ENCODE results near the gene FAM53B. TPM values are rescaled to one million over a fixed set of nuclear protein-coding genes. Genes with fewer than 3 reads are reported as not detected.

FAM53B gene
- polyA plus RNA-seq, 1 donor from 2014 or later, result 48.9 TPM

GRCh38 chr10:124737708-124738107 lies 6.5 kb downstream of the FAM53B start:
- H3K27me3 Mint-ChIP-seq, result no peaks in the 10 kb centered on the region
- peak overlapping the region in 3 of 4 donors; percentile 33 to 99 (median 34) for H3K4me3 Mint-ChIP-seq
- H3K9me3 Mint-ChIP-seq, result no peaks in the 10 kb centered on the region
- H3K27ac Mint-ChIP-seq, result peak overlapping the region; percentile 73 to 97 (median 82)
- H3K36me3 Mint-ChIP-seq, result peaks cover 8% of the 10 kb centered on the region
- peaks cover 70 to 89% (median 84%) of the 10 kb centered on the region in 3 donors for H3K4me1 Mint-ChIP-seq

- Mint-ChIP-seq H3K36me3 (peaks cover 5% of the 10 kb centered on the region), H3K4me3 (peak overlapping the region; percentile 27 to 99 (median 34)), H3K9me3 (no peaks in the 10 kb centered on the region), H3K4me1 (peaks cover 72 to 88% (median 82%) of the 10 kb centered on the region in 3 donors), H3K27ac (peak overlapping the region; percentile 73 to 97 (median 82)), H3K27me3 (no peaks in the 10 kb centered on the region)
Observed at GRCh38 chr10:124737221-124737620, 7.0 kb downstream of the FAM53B start.

DNA sequence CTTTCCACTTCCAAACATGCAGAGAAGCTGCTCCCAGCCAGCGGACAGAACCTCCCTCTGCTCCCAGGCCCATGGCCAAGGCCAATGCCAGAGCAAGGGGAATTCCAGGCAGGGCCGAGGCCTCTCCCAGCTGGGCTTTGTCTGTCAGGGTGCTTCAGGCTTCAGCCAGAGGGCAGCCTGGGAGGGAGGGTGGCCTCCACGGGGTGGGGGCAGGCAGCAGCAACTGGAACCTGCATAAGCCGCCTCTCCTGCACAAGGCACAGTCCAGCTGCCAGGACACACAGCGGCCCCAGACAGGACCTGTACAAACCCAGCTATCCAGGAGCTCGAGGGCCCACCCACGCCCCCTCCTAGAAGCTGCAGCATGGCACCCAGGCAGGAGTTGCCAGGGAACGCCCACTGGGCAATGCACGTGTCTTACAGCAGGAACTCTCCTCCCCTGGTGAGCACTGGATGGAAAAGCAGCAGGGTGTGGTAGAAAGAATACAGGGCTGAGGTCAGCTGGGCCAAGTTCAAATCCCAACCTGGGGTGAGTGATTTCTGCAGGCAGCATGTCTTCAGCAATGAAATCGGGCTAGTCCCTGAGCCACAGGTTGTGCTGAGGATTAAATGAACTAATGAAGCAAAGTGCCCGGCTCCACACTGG lies 7.6 kb downstream of the FAM53B start:
- H3K9me3 Mint-ChIP-seq, result no peaks in the 10 kb centered on the region
- H3K27ac Mint-ChIP-seq, result peak overlapping the region; percentile 73 to 97 (median 82)
- peak overlapping the region; percentile 27 to 86 (median 42) for H3K4me3 Mint-ChIP-seq
- H3K27me3 Mint-ChIP-seq, result no peaks in the 10 kb centered on the region
- peaks cover 5% of the 10 kb centered on the region for H3K36me3 Mint-ChIP-seq
- peaks cover 72 to 90% (median 80%) of the 10 kb centered on the region in 3 donors for H3K4me1 Mint-ChIP-seq

DNA sequence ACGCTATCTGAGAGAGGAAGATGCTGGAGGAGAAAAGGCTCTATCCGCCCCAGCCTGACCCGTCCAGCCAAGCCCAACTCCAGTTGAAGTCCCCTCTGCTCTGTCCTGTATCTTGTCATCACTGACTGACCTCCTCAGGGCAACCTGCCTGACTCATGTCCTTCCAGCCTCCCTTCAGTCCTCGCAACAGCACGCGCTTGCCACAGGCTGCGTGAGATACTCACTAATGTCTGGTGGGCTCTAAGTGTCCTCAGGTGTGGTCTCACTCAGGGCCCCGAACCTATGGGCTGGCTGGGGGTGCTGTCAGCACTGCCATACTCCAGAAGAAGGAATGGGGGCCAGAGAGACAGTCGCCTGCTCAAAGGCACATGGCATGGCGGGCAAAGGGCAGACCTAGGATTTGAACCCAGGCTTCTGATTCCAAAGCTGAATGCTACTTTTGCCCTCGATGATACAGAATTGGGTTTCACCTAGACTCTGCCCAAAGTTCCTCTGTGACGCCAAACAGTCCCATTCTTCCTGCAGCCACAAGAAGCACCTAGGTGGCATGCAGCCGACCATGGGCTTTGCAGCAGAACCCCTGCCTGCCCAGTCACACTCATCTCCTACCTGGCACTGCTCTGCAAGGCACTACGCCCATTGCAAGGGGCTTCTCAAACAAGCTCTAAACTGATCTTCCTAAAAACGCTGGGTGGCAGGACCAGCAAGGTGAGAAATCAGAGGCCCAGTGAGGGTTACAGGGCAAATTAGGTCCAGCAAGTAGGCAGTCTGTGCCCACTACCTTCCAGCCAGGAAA lies 8.5 kb downstream of the FAM53B start:
- Mint-ChIP-seq H3K36me3 (peaks cover 5% of the 10 kb centered on the region), H3K27me3 (no peaks in the 10 kb centered on the region), H3K4me3 (peak overlapping the region; percentile 52 to 89 (median 66))

DNA sequence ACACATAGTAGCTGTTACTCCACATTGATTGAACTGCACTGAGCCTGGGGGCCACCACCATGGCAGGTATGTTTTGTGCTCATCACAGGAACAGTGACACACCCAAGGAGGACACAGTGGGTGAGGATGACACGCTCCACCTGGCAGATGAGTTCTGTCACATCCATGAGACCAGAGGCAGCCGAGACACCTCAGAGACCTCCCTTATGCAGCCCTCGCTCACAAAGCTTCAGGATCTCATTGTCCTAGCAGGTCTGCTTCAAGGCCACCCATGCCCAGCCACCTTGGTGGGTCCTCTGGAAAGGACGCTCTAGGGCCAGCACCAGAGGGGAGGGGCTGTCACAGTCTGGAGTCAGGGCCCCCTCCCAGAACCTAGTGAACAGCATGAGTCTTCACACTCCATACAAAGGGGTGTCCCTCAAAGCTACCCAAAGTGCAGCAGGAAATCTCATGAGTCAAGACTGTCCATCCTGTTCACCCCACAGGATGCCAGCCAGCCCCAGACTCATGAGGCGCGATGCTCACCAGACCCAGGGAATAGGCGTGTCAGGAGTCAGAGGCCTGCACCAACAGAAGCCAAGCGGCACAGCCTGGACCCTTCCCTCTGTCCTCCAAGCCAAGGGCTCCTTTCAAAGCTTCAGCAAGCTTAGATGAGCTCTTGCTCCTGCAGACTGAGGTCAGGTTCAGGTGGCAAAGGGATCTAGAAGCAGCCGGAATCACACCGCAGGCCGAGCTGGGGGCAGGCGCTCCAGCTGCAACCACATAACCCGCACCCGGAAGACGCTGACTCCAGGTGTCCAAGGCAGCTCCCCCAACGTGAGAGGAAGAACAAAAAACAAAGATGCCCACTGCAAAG lies 9.6 kb downstream of the FAM53B start:
- H3K36me3 Mint-ChIP-seq, result peaks cover 5% of the 10 kb centered on the region
- H3K9me3 Mint-ChIP-seq, result no peaks in the 10 kb centered on the region
- H3K4me1 Mint-ChIP-seq, result peaks cover 55 to 80% (median 70%) of the 10 kb centered on the region in 3 donors
- no peaks in the 10 kb centered on the region for H3K27me3 Mint-ChIP-seq
- H3K27ac Mint-ChIP-seq, result peak overlapping the region; percentile 97 to 99 (median 98)
- H3K4me3 Mint-ChIP-seq, result peak overlapping the region; percentile 60 to 89 (median 74)

More for the DNA sequence above, 8.5 kb downstream of the FAM53B start:
- Mint-ChIP-seq H3K4me1 (peaks cover 62 to 84% (median 77%) of the 10 kb centered on the region in 3 donors), H3K9me3 (no peaks in the 10 kb centered on the region), H3K27ac (peak overlapping the region; percentile 97 to 99 (median 98))

DNA sequence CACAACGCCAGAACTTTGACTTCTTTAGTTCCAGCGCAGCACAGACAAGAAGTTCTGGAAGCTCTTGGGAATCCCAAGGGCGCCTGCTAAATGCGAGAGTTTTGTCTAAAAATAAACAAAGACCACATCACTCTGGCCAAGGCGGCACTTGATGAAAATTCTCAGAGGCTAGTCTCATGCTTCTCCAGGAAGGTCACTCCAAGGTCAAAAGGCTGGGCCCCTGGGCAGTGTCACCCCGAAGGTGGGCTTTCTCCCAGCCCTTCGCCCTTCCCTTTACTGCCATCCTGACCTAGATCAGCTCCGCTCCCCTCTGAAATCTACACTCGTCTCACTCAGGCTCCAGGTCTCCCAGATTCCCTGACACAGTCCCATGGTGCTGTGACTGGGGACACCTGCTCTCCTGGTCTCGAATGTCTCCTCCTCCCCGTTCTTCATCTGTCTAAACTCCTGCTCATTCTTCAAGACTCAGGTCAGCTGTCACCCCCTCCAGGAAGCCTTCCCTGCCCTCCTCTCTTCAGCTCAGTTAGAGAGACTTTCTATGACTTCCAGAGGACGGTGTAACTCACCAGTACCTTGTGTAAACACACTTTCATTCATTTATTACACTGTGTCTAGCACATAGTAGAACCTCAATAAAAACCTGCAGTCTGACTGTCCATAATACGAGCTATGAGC lies 10.5 kb downstream of the FAM53B start:
- H3K36me3 Mint-ChIP-seq, result peaks cover 3% of the 10 kb centered on the region
- H3K27me3 Mint-ChIP-seq, result no peaks in the 10 kb centered on the region
- no peaks in the 10 kb centered on the region for H3K9me3 Mint-ChIP-seq
- peak overlapping the region; percentile 97 to 99 (median 98) for H3K27ac Mint-ChIP-seq
- peak overlapping the region; percentile 60 to 89 (median 76) for H3K4me3 Mint-ChIP-seq
- peaks cover 55 to 80% (median 69%) of the 10 kb centered on the region in 3 donors for H3K4me1 Mint-ChIP-seq

GRCh38 chr10:124732931-124733570 lies 11.1 kb downstream of the FAM53B start:
- no peaks in the 10 kb centered on the region for H3K9me3 Mint-ChIP-seq
- H3K4me3 Mint-ChIP-seq, result peak overlapping the region; percentile 60 to 89 (median 72)
- no peaks in the 10 kb centered on the region for H3K27me3 Mint-ChIP-seq
- peaks cover 57 to 81% (median 70%) of the 10 kb centered on the region in 3 donors for H3K4me1 Mint-ChIP-seq
- peak overlapping the region; percentile 97 to 99 (median 98) for H3K27ac Mint-ChIP-seq
- peaks cover 3% of the 10 kb centered on the region for H3K36me3 Mint-ChIP-seq

DNA sequence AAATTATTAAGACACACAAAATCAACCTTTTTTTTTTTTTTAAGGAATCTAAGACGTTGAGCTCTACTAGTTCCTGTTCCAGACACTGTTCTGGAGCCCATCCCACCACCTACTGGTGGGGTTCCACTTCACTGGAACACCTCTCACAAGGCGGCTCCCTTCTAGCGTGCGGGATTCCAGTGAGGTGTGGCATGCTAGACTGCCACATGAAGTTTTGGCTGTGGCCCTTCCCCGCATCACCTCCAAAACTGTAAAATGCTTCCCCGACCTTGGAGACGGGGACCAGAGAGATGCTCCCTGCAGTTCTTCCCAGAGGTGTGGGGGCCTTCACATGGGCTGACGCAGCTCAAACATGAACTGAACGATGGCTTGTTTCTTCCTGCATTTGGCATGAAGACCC lies 12.6 kb downstream of the FAM53B start:
- no peaks in the 10 kb centered on the region for H3K9me3 Mint-ChIP-seq
- peak overlapping the region in 1 of 4 donors; percentile 66 for H3K4me3 Mint-ChIP-seq
- H3K4me1 Mint-ChIP-seq, result peaks cover 55 to 77% (median 64%) of the 10 kb centered on the region in 3 donors
- H3K27ac Mint-ChIP-seq, result peak overlapping the region in 2 of 3 donors; percentile 95 to 99
- peaks cover 3% of the 10 kb centered on the region for H3K36me3 Mint-ChIP-seq
- H3K27me3 Mint-ChIP-seq, result no peaks in the 10 kb centered on the region

DNA sequence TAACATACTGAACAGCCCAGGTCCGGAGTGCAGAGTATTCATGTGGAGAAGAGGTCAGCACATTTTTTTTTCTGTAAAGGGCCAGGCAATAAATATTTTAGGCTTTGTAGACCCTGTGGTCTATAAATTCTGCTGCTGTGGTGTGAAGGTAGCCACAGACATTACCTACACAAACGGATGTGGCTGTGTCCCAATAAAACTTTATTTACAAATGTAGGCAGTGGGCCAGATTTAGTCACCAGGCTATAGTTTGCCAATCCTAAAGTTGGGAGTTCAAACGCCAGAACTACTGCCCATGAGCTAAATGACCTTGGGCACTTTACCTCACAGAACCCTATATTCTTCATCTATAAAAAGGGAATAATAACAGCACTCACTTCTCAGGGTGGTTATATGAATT lies 13.4 kb downstream of the FAM53B start:
- H3K4me3 Mint-ChIP-seq, result peak overlapping the region in 1 of 4 donors; percentile 37
- no peaks in the 10 kb centered on the region for H3K27me3 Mint-ChIP-seq
- no peaks in the 10 kb centered on the region for H3K9me3 Mint-ChIP-seq
- peak overlapping the region; percentile 28 to 95 (median 85) for H3K27ac Mint-ChIP-seq
- peaks cover 55 to 74% (median 65%) of the 10 kb centered on the region in 3 donors for H3K4me1 Mint-ChIP-seq
- peaks cover 3% of the 10 kb centered on the region for H3K36me3 Mint-ChIP-seq

DNA sequence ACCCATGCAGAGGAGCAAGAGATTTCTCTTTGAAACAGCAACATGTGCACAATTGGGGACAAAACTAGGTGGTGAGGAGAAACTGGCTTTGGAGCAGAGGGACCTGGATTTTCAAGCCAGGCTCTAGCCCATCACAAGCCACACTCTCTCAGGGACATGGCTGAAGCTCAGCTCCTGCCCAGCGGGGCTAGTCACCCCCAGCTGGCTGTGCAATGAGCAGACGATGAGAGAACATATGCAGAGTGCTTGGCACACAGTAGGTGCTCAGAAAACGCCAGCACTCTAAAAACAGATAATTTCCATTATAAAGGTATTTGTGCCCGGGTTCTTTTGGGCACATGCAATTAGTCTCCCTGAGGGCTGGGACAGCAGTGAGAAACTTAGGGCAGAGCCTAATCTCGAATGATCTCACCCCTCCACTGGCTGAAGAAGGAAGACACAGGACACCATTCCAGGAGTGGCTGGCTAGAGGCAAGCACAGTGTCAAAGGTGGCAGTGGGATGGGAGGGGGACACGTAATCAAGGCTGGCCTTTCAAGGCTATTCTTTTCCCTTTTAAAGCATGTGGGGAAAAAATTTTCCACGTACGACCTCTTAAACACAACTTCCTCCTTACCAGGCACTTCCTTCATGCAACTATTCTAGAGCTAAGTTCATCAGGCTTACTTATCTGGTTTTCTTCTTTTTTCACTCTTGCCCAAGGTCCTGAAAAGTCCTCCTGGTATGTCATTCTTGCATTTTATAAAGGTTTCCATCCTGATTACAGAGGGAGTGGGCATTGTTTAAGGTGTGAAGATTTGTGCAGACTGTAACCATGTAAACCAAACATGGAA lies 15.1 kb downstream of the FAM53B start:
- H3K4me1 Mint-ChIP-seq, result peaks cover 49 to 74% (median 66%) of the 10 kb centered on the region in 3 donors

DNA sequence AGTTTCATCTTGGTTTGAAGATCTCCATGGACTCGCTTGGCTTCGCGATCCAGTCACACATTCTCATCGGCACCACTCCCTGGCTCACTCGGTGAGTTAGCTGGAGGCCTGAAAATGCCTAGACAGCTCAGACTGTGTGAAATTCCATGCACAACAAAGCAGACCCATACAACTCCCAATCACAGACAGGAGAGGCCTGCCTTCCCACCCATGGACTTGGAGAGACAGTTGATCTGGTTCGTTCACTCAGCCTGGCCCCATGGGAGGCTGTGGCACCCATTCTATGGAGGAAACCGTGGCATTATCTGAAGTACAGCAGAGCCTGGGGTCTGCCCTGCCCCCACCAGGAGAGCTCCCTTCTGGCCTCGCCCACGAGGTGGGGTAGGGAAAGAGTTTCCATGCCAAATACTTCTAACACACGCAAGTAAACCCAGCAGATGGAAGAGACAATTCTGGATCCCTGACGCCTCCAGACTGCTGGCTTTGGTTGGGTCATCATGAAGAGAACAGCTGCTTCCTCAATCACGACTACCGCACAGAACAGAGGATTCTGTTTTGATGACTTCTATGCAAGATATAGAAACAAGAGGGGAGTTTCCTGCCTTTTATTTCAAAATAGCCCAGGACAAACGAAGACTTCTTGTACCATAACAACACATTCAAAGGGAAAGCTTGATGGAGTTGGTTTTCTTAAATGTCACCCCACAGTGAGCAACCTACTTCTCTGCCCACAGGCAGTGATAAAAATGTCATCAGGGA lies 15.9 kb downstream of the FAM53B start:
- Mint-ChIP-seq H3K4me1 (peaks cover 51 to 74% (median 67%) of the 10 kb centered on the region in 3 donors), H3K36me3 (peaks cover 3% of the 10 kb centered on the region), H3K27me3 (no peaks in the 10 kb centered on the region)

More for the DNA sequence above, 15.1 kb downstream of the FAM53B start:
- H3K4me3 Mint-ChIP-seq, result peak overlapping the region; percentile 68 to 87 (median 86)
- peak overlapping the region; percentile 95 to 97 (median 97) for H3K27ac Mint-ChIP-seq
- H3K36me3 Mint-ChIP-seq, result peaks cover 3% of the 10 kb centered on the region
- H3K9me3 Mint-ChIP-seq, result no peaks in the 10 kb centered on the region
- no peaks in the 10 kb centered on the region for H3K27me3 Mint-ChIP-seq

DNA sequence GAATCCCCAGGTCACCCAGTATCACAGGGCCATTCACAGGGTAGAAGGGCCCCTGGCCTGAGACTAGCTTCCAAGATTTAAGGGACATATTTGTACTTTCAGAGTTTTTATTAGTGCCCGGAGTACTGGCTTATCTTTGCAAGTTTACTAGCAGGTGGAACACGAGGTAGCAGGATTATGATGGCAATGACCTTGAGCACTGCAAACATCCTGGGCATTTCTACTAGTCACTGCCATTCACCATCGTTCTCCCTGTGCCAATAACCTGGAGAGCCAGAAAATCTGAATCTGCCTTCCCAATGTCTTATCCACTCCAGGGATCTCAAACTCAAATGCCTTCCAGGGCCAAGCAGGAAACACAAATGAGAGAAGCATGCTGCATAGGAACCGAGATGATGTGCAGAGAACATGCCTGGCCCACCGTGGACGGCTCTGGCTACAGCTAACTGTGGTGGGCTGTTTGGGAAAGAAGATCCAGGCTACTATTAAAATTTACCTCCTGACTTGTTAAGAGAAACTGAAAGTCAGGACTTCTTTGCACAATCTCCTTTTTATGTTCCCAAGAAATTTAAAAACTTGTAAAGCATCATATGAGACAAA lies 16.7 kb downstream of the FAM53B start:
- Mint-ChIP-seq H3K4me3 (peak overlapping the region in 3 of 4 donors; percentile 19 to 87 (median 85)), H3K9me3 (no peaks in the 10 kb centered on the region), H3K36me3 (peaks cover 2% of the 10 kb centered on the region), H3K27me3 (no peaks in the 10 kb centered on the region), H3K27ac (peak overlapping the region; percentile 76 to 97 (median 97)), H3K4me1 (peaks cover 51 to 75% (median 67%) of the 10 kb centered on the region in 3 donors)

More for the DNA sequence above, 15.9 kb downstream of the FAM53B start:
- peak overlapping the region; percentile 95 to 97 (median 97) for H3K27ac Mint-ChIP-seq
- peak overlapping the region; percentile 68 to 87 (median 86) for H3K4me3 Mint-ChIP-seq
- no peaks in the 10 kb centered on the region for H3K9me3 Mint-ChIP-seq
